Erythroblast (primary cell): ENCODE results near the gene ARTN.

Experiments used
- DNase-seq, 2 experiments: peaks; one replicate each; lab custom pipeline; 2025; lab: John Stamatoyannopoulos, UW
- GATA1 ChIP-seq: IDR thresholded peaks from 2 replicates; pipeline ENCODE4 v1.6.1; 2011; ENCODE audit warnings: low read depth, mild to moderate bottlenecking, control low read depth, low read length, moderate library complexity
- POLR2A ChIP-seq: IDR thresholded peaks from 2 replicates; pipeline ENCODE4 v1.6.1; 2011; ENCODE audit warnings: mild to moderate bottlenecking, low read length

Gene ARTN

GRCh38 chr1:43932786-43933385 is 715 bp upstream of the ARTN start:
- TF ChIP-seq POLR2A (no peak), GATA1 (no peak)
- no peak for DNase-seq

- DNase-seq, result peak; percentile 68 to 83
- TF ChIP-seq GATA1 (no peak), POLR2A (no peak)
Observed at GRCh38 chr1:43934101-43934985, 742 bp downstream of the ARTN start.

- DNase-seq, result no peak
Observed at GRCh38 chr1:43934986-43935324, 1.4 kb downstream of the ARTN start.

GRCh38 chr1:43935711-43936427 is 2.3 kb downstream of the ARTN start:
- DNase-seq, result no peak
- TF ChIP-seq GATA1, result no peak
- no peak for TF ChIP-seq POLR2A

More at GRCh38 chr1:43934986-43935324, 1.4 kb downstream of the ARTN start:
- TF ChIP-seq POLR2A, result no peak
- TF ChIP-seq GATA1, result no peak

GRCh38 chr1:43936431-43937151 is 3.0 kb downstream of the ARTN start:
- peak; percentile 47 to 49 for DNase-seq
- TF ChIP-seq POLR2A, result no peak
- no peak for TF ChIP-seq GATA1

- TF ChIP-seq POLR2A (no peak), GATA1 (no peak)
- no peak for DNase-seq
Observed at GRCh38 chr1:43937179-43937865, 3.7 kb downstream of the ARTN start.

- TF ChIP-seq GATA1 (no peak), POLR2A (peak; percentile 19)
- no peak for DNase-seq
Observed at GRCh38 chr1:43938383-43938782, 4.8 kb downstream of the ARTN start.

- TF ChIP-seq POLR2A (no peak), GATA1 (no peak)
Observed at GRCh38 chr1:43938892-43939587, 5.4 kb downstream of the ARTN start.

GRCh38 chr1:43942411-43942810 is 8.8 kb downstream of the ARTN start:
- DNase-seq, result no peak
- TF ChIP-seq GATA1 (no peak), POLR2A (no peak)

More at GRCh38 chr1:43938892-43939587, 5.4 kb downstream of the ARTN start:
- DNase-seq, result no peak

GRCh38 chr1:43944860-43945259 is 11.3 kb downstream of the ARTN start:
- no peak for DNase-seq
- TF ChIP-seq POLR2A (no peak), GATA1 (no peak)

GRCh38 chr1:43945674-43946235 is 12.2 kb downstream of the ARTN start:
- no peak for DNase-seq
- TF ChIP-seq GATA1, result no peak
- no peak for TF ChIP-seq POLR2A

GRCh38 chr1:43946236-43947060 is 12.8 kb downstream of the ARTN start, which contains the start of gene IPO13:
IPO13 (plus strand) TSS chr1:43946950; CDS start chr1:43947601, 651 bp downstream.
- peak; percentile 98 for DNase-seq
- TF ChIP-seq POLR2A (peak; percentile 93), GATA1 (no peak)
